WTC11 (cell line): Measurements from ENCODE around the gene GH2.

Source experiments
- AFF4 ChIP-seq: sonication (generic); formaldehyde crosslinking; IDR thresholded peaks from 2 replicates; pipeline ENCODE4 v1.8.1; 2023; ENCODE audit warnings: mild to moderate bottlenecking, missing genetic modification reagents, borderline replicate concordance
- NR1H2 ChIP-seq: sonication (generic); formaldehyde crosslinking; IDR thresholded peaks from 2 replicates; pipeline ENCODE4 v1.9.0; 2021; ENCODE audit warnings: mild to moderate bottlenecking, moderate library complexity, missing genetic modification reagents
- USF1 ChIP-seq: sonication (generic); formaldehyde crosslinking; IDR thresholded peaks from 2 replicates; pipeline ENCODE4 v1.8.0; 2022; ENCODE audit warnings: mild to moderate bottlenecking, missing genetic modification reagents
- ZNF138 ChIP-seq: sonication (generic); formaldehyde crosslinking; conservative IDR thresholded peaks from 2 replicates; pipeline ENCODE4 v1.8.1; 2022; ENCODE audit warnings: mild to moderate bottlenecking, moderate library complexity, missing genetic modification reagents
- ZNF219 ChIP-seq: sonication (generic); formaldehyde crosslinking; IDR thresholded peaks from 2 replicates; pipeline ENCODE4 v1.8.0; 2023; ENCODE audit warnings: missing genetic modification reagents, mild to moderate bottlenecking, borderline replicate concordance
- TF ChIP-seq, protein P1 (sequence below): sonication (generic); formaldehyde crosslinking; IDR thresholded peaks from 2 replicates; pipeline ENCODE4 v1.8.0; 2022; ENCODE audit warnings: missing genetic modification reagents
- TF ChIP-seq, protein P2 (sequence below): fragments of 200-600 bp; IDR thresholded peaks from 2 replicates; pipeline ENCODE4 v1.8.0; 2022; ENCODE audit warnings: antibody characterized with exemption

DNA sequence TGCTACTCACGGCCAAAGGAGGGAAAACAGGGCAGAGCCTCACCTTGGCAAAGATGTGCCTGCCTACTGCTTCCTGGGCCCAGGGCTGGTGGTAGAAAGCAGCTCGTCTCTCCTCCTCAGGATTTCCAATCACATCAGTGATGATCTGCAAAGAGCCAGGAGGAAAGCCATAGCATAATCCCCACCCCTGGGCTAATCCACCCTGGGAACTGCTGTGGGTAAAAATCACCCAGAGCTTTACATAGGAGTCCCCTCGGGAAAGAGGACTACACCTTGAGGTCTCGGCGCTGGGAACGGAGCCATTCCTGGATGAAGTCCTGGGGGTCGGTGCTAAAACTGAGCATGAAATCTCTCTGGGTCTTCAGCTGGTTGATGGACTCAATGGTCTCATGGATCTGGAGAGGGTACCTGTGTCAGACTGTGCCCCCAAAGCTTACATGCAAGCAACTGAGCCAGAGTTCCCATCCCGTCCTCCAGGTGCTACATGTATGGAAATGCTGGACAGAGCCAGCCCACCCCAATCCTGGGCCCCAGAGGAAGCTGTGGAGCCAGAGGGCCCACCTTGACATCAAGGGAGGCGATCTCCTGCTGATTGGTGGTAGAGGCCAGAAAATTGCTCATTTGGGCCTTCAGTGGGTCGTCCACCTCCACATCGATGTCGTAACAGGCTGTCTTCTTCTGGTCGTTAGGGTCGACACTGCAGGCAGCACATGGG, 48.6 kb downstream of the GH2 start:
- TF ChIP-seq NR1H2 (CRISPR knock-in tag) (no peak), AFF4 (CRISPR knock-in tag) (no peak), USF1 (CRISPR knock-in tag) (no peak), ZNF138 (CRISPR knock-in tag) (no peak), ZNF219 (no peak)
- TF ChIP-seq, protein P1, sequence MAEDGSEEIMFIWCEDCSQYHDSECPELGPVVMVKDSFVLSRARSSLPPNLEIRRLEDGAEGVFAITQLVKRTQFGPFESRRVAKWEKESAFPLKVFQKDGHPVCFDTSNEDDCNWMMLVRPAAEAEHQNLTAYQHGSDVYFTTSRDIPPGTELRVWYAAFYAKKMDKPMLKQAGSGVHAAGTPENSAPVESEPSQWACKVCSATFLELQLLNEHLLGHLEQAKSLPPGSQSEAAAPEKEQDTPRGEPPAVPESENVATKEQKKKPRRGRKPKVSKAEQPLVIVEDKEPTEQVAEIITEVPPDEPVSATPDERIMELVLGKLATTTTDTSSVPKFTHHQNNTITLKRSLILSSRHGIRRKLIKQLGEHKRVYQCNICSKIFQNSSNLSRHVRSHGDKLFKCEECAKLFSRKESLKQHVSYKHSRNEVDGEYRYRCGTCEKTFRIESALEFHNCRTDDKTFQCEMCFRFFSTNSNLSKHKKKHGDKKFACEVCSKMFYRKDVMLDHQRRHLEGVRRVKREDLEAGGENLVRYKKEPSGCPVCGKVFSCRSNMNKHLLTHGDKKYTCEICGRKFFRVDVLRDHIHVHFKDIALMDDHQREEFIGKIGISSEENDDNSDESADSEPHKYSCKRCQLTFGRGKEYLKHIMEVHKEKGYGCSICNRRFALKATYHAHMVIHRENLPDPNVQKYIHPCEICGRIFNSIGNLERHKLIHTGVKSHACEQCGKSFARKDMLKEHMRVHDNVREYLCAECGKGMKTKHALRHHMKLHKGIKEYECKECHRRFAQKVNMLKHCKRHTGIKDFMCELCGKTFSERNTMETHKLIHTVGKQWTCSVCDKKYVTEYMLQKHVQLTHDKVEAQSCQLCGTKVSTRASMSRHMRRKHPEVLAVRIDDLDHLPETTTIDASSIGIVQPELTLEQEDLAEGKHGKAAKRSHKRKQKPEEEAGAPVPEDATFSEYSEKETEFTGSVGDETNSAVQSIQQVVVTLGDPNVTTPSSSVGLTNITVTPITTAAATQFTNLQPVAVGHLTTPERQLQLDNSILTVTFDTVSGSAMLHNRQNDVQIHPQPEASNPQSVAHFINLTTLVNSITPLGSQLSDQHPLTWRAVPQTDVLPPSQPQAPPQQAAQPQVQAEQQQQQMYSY (CRISPR knock-in tag), result no peak
- TF ChIP-seq, protein P2, sequence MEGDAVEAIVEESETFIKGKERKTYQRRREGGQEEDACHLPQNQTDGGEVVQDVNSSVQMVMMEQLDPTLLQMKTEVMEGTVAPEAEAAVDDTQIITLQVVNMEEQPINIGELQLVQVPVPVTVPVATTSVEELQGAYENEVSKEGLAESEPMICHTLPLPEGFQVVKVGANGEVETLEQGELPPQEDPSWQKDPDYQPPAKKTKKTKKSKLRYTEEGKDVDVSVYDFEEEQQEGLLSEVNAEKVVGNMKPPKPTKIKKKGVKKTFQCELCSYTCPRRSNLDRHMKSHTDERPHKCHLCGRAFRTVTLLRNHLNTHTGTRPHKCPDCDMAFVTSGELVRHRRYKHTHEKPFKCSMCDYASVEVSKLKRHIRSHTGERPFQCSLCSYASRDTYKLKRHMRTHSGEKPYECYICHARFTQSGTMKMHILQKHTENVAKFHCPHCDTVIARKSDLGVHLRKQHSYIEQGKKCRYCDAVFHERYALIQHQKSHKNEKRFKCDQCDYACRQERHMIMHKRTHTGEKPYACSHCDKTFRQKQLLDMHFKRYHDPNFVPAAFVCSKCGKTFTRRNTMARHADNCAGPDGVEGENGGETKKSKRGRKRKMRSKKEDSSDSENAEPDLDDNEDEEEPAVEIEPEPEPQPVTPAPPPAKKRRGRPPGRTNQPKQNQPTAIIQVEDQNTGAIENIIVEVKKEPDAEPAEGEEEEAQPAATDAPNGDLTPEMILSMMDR, result no peak
